ENCODE data around the gene SLC16A2. TPM values are rescaled to one million over a fixed set of nuclear protein-coding genes. Genes with fewer than 3 reads are reported as not detected.

Gene SLC16A2
- total and polyA plus RNA-seq, 10 of the 15 experiments (the other 5 are each of a cell fraction or from before 2014, with no cell fraction given): 0.08 to 0.13 TPM; not detected in 8

DNA sequence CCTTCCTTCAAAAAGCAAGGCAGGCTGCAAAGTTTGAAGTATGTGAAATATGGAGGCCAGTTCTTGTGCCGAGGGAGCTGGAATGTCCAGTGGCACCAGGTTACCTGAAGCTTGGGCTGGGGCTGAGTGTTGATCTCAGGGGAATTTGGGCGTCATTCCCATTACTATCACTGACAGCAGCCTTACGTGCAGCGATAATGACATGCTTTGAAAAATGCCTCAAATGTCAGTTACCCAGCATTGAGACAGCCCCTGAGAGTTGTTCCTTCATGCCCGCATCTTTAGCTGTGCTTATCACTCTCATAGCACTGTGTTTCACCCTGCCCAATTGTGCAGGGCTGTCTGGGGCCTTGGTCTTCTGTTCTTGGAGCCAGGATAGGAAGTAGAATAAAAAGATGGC, 27.4 kb downstream of the SLC16A2 start (continued):
- TF ChIP-seq, protein P1, sequence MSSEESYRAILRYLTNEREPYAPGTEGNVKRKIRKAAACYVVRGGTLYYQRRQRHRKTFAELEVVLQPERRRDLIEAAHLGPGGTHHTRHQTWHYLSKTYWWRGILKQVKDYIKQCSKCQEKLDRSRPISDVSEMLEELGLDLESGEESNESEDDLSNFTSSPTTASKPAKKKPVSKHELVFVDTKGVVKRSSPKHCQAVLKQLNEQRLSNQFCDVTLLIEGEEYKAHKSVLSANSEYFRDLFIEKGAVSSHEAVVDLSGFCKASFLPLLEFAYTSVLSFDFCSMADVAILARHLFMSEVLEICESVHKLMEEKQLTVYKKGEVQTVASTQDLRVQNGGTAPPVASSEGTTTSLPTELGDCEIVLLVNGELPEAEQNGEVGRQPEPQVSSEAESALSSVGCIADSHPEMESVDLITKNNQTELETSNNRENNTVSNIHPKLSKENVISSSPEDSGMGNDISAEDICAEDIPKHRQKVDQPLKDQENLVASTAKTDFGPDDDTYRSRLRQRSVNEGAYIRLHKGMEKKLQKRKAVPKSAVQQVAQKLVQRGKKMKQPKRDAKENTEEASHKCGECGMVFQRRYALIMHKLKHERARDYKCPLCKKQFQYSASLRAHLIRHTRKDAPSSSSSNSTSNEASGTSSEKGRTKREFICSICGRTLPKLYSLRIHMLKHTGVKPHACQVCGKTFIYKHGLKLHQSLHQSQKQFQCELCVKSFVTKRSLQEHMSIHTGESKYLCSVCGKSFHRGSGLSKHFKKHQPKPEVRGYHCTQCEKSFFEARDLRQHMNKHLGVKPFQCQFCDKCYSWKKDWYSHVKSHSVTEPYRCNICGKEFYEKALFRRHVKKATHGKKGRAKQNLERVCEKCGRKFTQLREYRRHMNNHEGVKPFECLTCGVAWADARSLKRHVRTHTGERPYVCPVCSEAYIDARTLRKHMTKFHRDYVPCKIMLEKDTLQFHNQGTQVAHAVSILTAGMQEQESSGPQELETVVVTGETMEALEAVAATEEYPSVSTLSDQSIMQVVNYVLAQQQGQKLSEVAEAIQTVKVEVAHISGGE (CRISPR knock-in tag; IDR thresholded peaks at IDR 0.05): no peak
- TF ChIP-seq YY1 (IDR thresholded peaks at IDR 0.05; ENCODE audit: low read depth, low read length): no peak

DNA sequence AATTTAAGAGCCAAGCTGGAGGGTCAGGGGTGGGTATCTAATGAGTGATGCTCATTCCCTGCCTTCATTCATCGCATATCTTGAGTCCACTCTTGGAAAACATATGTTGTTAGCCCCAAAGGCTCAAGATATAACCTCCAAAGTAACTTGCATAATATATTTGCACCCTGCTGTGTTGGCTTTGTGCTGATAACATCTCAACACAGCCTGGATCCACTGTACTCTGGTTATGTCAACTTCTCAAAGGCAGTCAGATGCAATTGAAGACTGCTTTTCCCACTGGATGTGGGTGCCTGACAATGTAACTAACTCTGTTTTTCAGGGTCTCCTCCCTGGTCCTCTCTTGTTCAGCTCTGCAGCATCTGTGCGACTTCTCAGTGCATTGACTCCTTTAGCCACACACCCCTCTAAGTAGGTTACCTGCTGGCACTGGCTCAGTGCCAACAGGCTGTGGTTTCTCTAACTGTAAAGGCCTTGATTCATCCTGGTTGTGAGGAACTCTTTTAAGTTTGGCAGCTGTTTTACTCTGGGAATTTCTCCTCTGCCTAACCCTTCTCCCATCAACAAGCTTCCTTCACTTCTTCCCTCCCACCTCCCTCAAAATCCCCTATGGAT, 28.1 kb downstream of the SLC16A2 start:
- in situ Hi-C loops (cut with MboI) (no loop called here), intact Hi-C loops (cut with micrococcal nuclease; ENCODE audit: unreplicated experiment) (no loop called here)
- TF ChIP-seq, protein P2, sequence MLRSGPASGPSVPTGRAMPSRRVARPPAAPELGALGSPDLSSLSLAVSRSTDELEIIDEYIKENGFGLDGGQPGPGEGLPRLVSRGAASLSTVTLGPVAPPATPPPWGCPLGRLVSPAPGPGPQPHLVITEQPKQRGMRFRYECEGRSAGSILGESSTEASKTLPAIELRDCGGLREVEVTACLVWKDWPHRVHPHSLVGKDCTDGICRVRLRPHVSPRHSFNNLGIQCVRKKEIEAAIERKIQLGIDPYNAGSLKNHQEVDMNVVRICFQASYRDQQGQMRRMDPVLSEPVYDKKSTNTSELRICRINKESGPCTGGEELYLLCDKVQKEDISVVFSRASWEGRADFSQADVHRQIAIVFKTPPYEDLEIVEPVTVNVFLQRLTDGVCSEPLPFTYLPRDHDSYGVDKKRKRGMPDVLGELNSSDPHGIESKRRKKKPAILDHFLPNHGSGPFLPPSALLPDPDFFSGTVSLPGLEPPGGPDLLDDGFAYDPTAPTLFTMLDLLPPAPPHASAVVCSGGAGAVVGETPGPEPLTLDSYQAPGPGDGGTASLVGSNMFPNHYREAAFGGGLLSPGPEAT (IDR thresholded peaks at IDR 0.05; ENCODE audit: low read depth): no peak
- TF ChIP-seq MEF2B (IDR thresholded peaks at IDR 0.05; ENCODE audit: partially characterized antibody, poor library complexity, severe bottlenecking) (no peak), TCF7 (IDR thresholded peaks at IDR 0.05; ENCODE audit: borderline replicate concordance) (no peak), RUNX3 (IDR thresholded peaks at IDR 0.05; ENCODE audit: low read length) (no peak)
- TF ChIP-seq, protein P3, sequence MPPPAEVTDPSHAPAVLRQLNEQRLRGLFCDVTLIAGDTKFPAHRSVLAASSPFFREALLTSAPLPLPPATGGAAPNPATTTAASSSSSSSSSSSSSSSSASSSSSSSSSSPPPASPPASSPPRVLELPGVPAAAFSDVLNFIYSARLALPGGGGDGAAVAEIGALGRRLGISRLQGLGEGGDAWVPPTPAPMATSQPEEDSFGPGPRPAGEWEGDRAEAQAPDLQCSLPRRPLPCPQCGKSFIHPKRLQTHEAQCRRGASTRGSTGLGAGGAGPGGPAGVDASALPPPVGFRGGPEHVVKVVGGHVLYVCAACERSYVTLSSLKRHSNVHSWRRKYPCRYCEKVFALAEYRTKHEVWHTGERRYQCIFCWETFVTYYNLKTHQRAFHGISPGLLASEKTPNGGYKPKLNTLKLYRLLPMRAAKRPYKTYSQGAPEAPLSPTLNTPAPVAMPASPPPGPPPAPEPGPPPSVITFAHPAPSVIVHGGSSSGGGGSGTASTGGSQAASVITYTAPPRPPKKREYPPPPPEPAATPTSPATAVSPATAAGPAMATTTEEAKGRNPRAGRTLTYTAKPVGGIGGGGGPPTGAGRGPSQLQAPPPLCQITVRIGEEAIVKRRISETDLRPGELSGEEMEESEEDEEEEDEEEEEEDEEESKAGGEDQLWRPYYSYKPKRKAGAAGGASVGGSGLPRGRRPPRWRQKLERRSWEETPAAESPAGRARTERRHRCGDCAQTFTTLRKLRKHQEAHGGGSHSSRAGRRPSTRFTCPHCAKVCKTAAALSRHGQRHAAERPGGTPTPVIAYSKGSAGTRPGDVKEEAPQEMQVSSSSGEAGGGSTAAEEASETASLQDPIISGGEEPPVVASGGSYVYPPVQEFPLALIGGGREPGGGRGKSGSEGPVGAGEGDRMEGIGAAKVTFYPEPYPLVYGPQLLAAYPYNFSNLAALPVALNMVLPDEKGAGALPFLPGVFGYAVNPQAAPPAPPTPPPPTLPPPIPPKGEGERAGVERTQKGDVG (CRISPR knock-in tag; IDR thresholded peaks at IDR 0.05): no peak
- TF ChIP-seq, protein P4, sequence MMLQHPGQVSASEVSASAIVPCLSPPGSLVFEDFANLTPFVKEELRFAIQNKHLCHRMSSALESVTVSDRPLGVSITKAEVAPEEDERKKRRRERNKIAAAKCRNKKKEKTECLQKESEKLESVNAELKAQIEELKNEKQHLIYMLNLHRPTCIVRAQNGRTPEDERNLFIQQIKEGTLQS (IDR thresholded peaks at IDR 0.05; ENCODE audit: borderline replicate concordance, extremely low read depth, low read depth, low read length): no peak

More for the DNA sequence above, 28.1 kb downstream of the SLC16A2 start:
- no peaks in the 10 kb centered on the region; a peak in 1 of 4 replicates for H3K27me3 ChIP-seq (replicated peaks in 1 of 2; ENCODE audit: control insufficient read depth in 2 of 2, insufficient read depth in 2 of 2, low read length in 1 of 2)
- no peaks in the 10 kb centered on the region for H3K4me1 ChIP-seq (ENCODE audit: control insufficient read depth, insufficient read depth, low read length)
- no TSS peak for BruUV-seq (replicated peaks)
- no peak for FAIRE-seq
- no peak for DNase-seq (ENCODE audit: low read depth, low spot score)
- no peaks in the 10 kb centered on the region for H4K20me1 ChIP-seq (ENCODE audit: control insufficient read depth, insufficient read depth)
- H2AFZ ChIP-seq (ENCODE audit: control insufficient read depth, low read depth, low read length): no peak overlapping the region
- WGBS (ENCODE audit: insufficient coverage, insufficient replicate concordance, low lambda C conversion rate, missing lambda C conversion rate): 32% methylated on average over 2 of the region's 2 CpGs
- H3K9ac ChIP-seq (ENCODE audit: control insufficient read depth, insufficient read depth, low read length): no peak overlapping the region
- H3K79me2 ChIP-seq (ENCODE audit: control insufficient read depth, insufficient read depth, low read length): no peaks in the 10 kb centered on the region
- CTCF ChIA-PET: no interaction called here
- H3K4me2 ChIP-seq (ENCODE audit: control insufficient read depth, insufficient read depth): no peak overlapping the region
- RAD21 ChIA-PET (ENCODE audit: unreplicated experiment): no interaction called here
- no peak overlapping the region for H3K4me3 ChIP-seq
- H3K9me3 ChIP-seq (replicated peaks; ENCODE audit: control insufficient read depth, insufficient read depth, low read length): no peaks in the 10 kb centered on the region
- H3K36me3 ChIP-seq (ENCODE audit: control insufficient read depth in 2 of 2, insufficient read depth in 2 of 2, low read length in 1 of 2): no peaks in the 10 kb centered on the region
- POLR2A ChIA-PET: no interaction called here
- H3K27ac ChIP-seq (ENCODE audit: control insufficient read depth, insufficient read depth): no peak overlapping the region
- SMC1A ChIA-PET (ENCODE audit: uncharacterized antibody, unreplicated experiment): no interaction called here
- no peak for ATAC-seq
